Fibroblast of lung (primary cell): ENCODE measurements around the gene CETN1. TPM values are rescaled to one million over a fixed set of nuclear protein-coding genes. Genes with fewer than 3 reads are reported as not detected.

Experiments used
- DNase-seq, 2 donors: peaks; one replicate each; pipeline versions ENCODE4 v3.0.0 to v3.0.0-alpha.2; 2010; ENCODE audit warnings: low read depth in 2 of 2
- H2AFZ ChIP-seq: 2 replicates; pipeline ENCODE4 v1.5.1; 2012; ENCODE audit warnings: low read length, control low read depth, inconsistent platforms
- H3K27ac ChIP-seq: 2 replicates; pipeline ENCODE4 v1.5.1; 2011; ENCODE audit warnings: low read length, control low read depth; ENCODE audit not compliant: insufficient read depth
- H3K27me3 ChIP-seq: 2 replicates; pipeline ENCODE4 v1.5.1; 2011; ENCODE audit warnings: mild to moderate bottlenecking, low read length; ENCODE audit not compliant: control insufficient read depth, insufficient read depth
- H3K36me3 ChIP-seq: 2 replicates; pipeline ENCODE4 v1.5.1; 2011; ENCODE audit warnings: low read length; ENCODE audit not compliant: control insufficient read depth, insufficient read depth
- H3K4me1 ChIP-seq: 2 replicates; pipeline ENCODE4 v1.5.1; 2011; ENCODE audit warnings: low read length; ENCODE audit not compliant: control insufficient read depth, insufficient read depth; ENCODE audit errors: extremely low read depth
- H3K4me2 ChIP-seq: 2 replicates; pipeline ENCODE4 v1.5.1; 2011; ENCODE audit warnings: low read length, control low read depth; ENCODE audit not compliant: insufficient read depth; ENCODE audit errors: extremely low read depth
- H3K4me3 ChIP-seq, 4 experiments: fragments of 200-600 bp in 1 of 4; sonication (generic) in 1 of 4; replicated peaks in 1 of 4; 2 replicates each; pipeline ENCODE4 v1.5.1; 2011 to 2016; ENCODE audit warnings: low read length in 4 of 4, low read depth in 3 of 4, mild to moderate bottlenecking in 3 of 4, control low read depth in 2 of 4, inconsistent platforms in 1 of 4, mixed read lengths in 1 of 4; ENCODE audit not compliant: insufficient read depth in 1 of 4; ENCODE audit errors: control extremely low read depth in 1 of 4
- H3K79me2 ChIP-seq: 2 replicates; pipeline ENCODE4 v1.5.1; 2012; ENCODE audit warnings: mild to moderate bottlenecking, low read length, inconsistent platforms; ENCODE audit not compliant: control insufficient read depth, insufficient read depth
- H3K9ac ChIP-seq: 2 replicates; pipeline ENCODE4 v1.5.1; 2011; ENCODE audit warnings: mild to moderate bottlenecking, low read length, control low read depth; ENCODE audit not compliant: insufficient read depth
- H3K9me3 ChIP-seq: 2 replicates; pipeline ENCODE4 v1.5.1; 2012; ENCODE audit warnings: low read depth, low read length; ENCODE audit not compliant: control insufficient read depth, insufficient read depth
- H4K20me1 ChIP-seq: 2 replicates; pipeline ENCODE4 v1.5.1; 2011; ENCODE audit warnings: low read length; ENCODE audit not compliant: control insufficient read depth, insufficient read depth; ENCODE audit errors: extremely low read depth
- CTCF ChIP-seq, 2 donors: IDR thresholded peaks in 1 of 2; conservative IDR thresholded peaks in 1 of 2; 1 replicate in 1 of 2; 2 replicates in 1 of 2; pipeline ENCODE4 v1.5.1; 2011 to 2012; ENCODE audit warnings: low read length in 2 of 2, control low read depth in 1 of 2, inconsistent platforms in 1 of 2, low read depth in 1 of 2, mild to moderate bottlenecking in 1 of 2
- EZH2 ChIP-seq: IDR thresholded peaks from 2 replicates; pipeline ENCODE4 v1.5.1; 2012; ENCODE audit warnings: low read length, control low read depth, mild to moderate bottlenecking; ENCODE audit errors: missing control alignments
- polyA plus RNA-seq, 2 donors: library from polyadenylated mRNA; depleted of rRNA in 1 of 2; stranded (reverse) in 1 of 2; unstranded in 1 of 2; fragments of >200 nt; gene quantifications; 2 replicates each; pipeline ENCODE4 v1.2.1, GENCODE V29; 2011 to 2012; ENCODE audit warnings: missing spikeins in 1 of 2
- total RNA-seq: library from RNA; depleted of rRNA; stranded (reverse); fragments of >200 nt; gene quantifications from 2 replicates; pipeline ENCODE4 v1.2.1, GENCODE V29; 2014

CETN1 gene
- total and polyA plus RNA-seq, 2 donors (not counting 1 experiment from before 2014, with no cell fraction given), result not detected

DNA sequence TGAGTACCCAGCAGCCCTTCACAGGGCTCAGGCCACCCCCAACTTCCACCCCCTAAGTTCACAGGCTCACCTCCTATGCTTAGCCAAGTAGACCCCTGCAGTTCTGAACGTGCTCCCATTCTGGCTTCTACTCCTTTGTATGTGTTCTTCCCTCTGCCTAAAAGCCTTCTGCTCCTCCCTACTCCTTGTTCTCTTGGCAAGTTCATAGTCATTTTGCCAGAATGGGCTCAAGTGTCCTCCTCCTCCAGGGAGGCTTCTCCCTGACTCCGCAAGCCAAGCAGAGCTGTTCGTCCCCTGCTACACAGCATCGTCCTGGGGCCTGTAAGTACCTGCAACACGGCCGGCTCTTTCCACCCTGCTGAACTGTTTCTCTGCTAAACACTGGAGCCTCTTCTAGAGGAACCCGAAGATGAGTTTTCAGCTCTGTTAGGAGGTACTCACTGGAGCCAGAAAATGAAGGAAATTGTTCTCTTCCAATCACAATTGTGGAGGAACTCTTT, 14.6 kb upstream of the CETN1 start:
- H3K27me3 ChIP-seq, result no peaks in the 10 kb centered on the region
- H3K4me3 ChIP-seq, result no peak overlapping the region
- no peaks in the 10 kb centered on the region for H3K4me1 ChIP-seq
- no peak overlapping the region for H3K27ac ChIP-seq
- H3K9me3 ChIP-seq, result no peaks in the 10 kb centered on the region
- H3K9ac ChIP-seq, result no peak overlapping the region
- no peaks in the 10 kb centered on the region for H4K20me1 ChIP-seq
- no peak overlapping the region for H2AFZ ChIP-seq
- no peak for DNase-seq
- no peaks in the 10 kb centered on the region for H3K36me3 ChIP-seq
- H3K4me2 ChIP-seq, result no peak overlapping the region
- TF ChIP-seq EZH2, result no peak
- TF ChIP-seq CTCF (conservative IDR thresholded peaks at IDR 0.05 in 1 of 2, IDR thresholded peaks at IDR 0.05 in 1 of 2; ENCODE audit: low read depth in 1 of 2, low read length in 2 of 2), result no peak
- no peaks in the 10 kb centered on the region for H3K79me2 ChIP-seq

DNA sequence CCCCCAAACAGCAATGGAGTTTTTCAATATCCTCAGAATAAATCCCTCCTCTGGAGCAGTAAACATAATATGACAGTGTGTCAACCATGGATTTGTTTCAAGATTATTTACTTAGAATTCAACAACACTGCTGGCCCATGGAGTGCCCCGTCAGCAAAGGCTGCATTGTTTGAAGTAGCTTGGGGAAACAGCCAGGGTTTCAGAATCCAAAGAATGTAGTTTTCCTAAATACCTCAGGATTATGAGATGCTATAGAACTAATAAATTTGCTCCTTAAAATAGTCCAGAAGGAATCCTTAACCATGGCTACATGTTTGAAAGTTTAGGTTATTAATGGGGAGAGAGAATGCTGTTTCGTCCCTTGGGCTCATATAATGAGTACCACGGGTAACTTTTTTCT, 13.1 kb upstream of the CETN1 start:
- Histone ChIP-seq H3K4me2 (no peak overlapping the region), H3K36me3 (no peaks in the 10 kb centered on the region), H3K9me3 (no peaks in the 10 kb centered on the region), H3K9ac (no peak overlapping the region), H4K20me1 (no peaks in the 10 kb centered on the region), H3K4me1 (no peaks in the 10 kb centered on the region), H3K79me2 (no peaks in the 10 kb centered on the region), H2AFZ (no peak overlapping the region), H3K4me3 (no peak overlapping the region), H3K27ac (no peak overlapping the region), H3K27me3 (no peaks in the 10 kb centered on the region)
- TF ChIP-seq CTCF (conservative IDR thresholded peaks at IDR 0.05 in 1 of 2, IDR thresholded peaks at IDR 0.05 in 1 of 2; ENCODE audit: low read depth in 1 of 2, low read length in 2 of 2) (no peak), EZH2 (no peak)
- DNase-seq, result no peak

GRCh38 chr18:568731-569130, 11.4 kb upstream of the CETN1 start:
- no peak for DNase-seq
- no peaks in the 10 kb centered on the region for H3K27me3 ChIP-seq
- no peaks in the 10 kb centered on the region for H3K9me3 ChIP-seq
- no peak overlapping the region for H3K9ac ChIP-seq
- no peak overlapping the region for H2AFZ ChIP-seq
- H3K4me3 ChIP-seq, result no peak overlapping the region
- H3K36me3 ChIP-seq, result no peaks in the 10 kb centered on the region
- H3K27ac ChIP-seq, result no peak overlapping the region
- no peaks in the 10 kb centered on the region for H3K4me1 ChIP-seq
- H4K20me1 ChIP-seq, result no peaks in the 10 kb centered on the region
- no peaks in the 10 kb centered on the region for H3K79me2 ChIP-seq
- no peak overlapping the region for H3K4me2 ChIP-seq
- TF ChIP-seq EZH2 (no peak), CTCF (conservative IDR thresholded peaks at IDR 0.05 in 1 of 2, IDR thresholded peaks at IDR 0.05 in 1 of 2; ENCODE audit: low read depth in 1 of 2, low read length in 2 of 2) (no peak)
